ENCODE data around the gene KIAA0825. TPM values are rescaled to one million over a fixed set of nuclear protein-coding genes. Genes with fewer than 3 reads are reported as not detected.

Gene KIAA0825
- total RNA-seq, 1 donor from 2014 or later, result 2.0 TPM

DNA sequence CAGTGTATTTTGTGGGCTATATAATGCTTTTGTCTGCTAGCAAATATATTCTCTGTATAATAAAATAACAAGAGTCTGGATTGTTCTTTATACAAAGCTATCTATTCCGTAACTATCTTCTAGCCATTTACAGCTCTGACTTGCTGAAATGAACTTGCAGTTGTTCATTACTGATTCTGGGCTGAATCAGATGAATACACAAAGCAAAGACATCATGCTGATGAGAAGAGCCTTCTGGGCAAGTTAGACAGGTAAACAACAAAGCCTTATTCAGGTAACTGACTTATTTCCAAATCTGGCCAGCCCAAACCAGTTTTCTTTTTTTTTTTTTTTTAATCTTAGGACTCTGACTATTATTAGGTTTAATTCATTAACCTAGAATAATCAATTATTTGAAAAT lies 255.5 kb downstream of the KIAA0825 start:
- Mint-ChIP-seq H3K4me1 (ENCODE audit: unreplicated experiment) (peaks cover 3% of the 10 kb centered on the region), H3K9me3 (ENCODE audit: unreplicated experiment) (no peaks in the 10 kb centered on the region), H3K27me3 (ENCODE audit: unreplicated experiment) (peaks cover 1% of the 10 kb centered on the region), H3K36me3 (ENCODE audit: low read depth, unreplicated experiment) (no peaks in the 10 kb centered on the region), H3K4me3 (ENCODE audit: unreplicated experiment) (no peak overlapping the region), H3K27ac (ENCODE audit: unreplicated experiment) (no peak overlapping the region)
- TF ChIP-seq, protein P1, sequence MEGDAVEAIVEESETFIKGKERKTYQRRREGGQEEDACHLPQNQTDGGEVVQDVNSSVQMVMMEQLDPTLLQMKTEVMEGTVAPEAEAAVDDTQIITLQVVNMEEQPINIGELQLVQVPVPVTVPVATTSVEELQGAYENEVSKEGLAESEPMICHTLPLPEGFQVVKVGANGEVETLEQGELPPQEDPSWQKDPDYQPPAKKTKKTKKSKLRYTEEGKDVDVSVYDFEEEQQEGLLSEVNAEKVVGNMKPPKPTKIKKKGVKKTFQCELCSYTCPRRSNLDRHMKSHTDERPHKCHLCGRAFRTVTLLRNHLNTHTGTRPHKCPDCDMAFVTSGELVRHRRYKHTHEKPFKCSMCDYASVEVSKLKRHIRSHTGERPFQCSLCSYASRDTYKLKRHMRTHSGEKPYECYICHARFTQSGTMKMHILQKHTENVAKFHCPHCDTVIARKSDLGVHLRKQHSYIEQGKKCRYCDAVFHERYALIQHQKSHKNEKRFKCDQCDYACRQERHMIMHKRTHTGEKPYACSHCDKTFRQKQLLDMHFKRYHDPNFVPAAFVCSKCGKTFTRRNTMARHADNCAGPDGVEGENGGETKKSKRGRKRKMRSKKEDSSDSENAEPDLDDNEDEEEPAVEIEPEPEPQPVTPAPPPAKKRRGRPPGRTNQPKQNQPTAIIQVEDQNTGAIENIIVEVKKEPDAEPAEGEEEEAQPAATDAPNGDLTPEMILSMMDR (IDR thresholded peaks at IDR 0.05; ENCODE audit: unreplicated experiment), result no peak
- no peak for DNase-seq (ENCODE audit: low spot score)

DNA sequence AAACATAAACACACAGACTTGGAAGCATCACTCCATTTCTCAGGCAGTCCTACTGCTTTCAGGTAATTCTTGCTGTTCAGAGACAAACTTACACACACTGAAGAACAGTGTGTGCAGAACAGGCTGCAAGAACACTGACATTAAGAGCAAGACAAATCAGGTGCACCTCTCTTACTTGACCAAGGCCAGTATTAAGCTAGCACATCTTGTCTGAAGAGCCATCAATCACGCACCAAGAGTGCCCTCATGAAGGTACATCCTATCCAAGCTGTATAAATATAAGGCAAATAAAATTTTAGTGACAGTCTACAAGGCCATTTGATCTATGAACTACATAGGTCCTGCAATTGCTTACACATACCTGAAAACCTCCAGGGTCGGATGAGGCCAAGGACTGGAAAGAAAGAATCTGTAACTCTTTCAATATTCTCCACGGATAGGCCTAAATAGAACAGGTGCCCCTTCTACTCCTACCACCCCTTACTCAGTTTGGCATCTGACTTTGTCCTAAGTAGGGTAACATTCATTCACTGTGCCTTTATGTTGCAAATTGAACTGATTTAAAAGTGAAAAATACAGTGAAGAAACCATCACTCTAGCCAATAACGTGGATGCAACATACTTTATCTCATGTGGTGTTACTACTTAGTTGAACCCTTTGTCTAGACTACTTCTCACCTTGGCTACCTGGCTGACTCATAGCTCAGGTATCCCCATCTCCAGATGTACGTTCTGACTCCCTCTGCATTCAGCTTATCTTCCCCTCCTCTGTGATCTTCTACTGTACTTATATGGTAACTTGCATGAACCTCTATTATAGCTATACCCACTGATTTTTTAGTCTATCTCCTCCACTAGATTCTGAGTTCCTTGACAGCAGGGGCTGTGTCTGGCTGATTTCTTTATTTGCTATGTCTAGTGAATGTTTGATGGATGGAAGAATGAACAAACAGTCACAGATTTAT lies 256.3 kb downstream of the KIAA0825 start:
- Mint-ChIP-seq H3K4me3 (ENCODE audit: unreplicated experiment) (no peak overlapping the region), H3K4me1 (ENCODE audit: unreplicated experiment) (peaks cover 3% of the 10 kb centered on the region), H3K27ac (ENCODE audit: unreplicated experiment) (no peak overlapping the region), H3K27me3 (ENCODE audit: unreplicated experiment) (peaks cover 1% of the 10 kb centered on the region), H3K36me3 (ENCODE audit: low read depth, unreplicated experiment) (no peaks in the 10 kb centered on the region), H3K9me3 (ENCODE audit: unreplicated experiment) (no peaks in the 10 kb centered on the region)
- DNase-seq (ENCODE audit: low spot score), result no peak
- TF ChIP-seq, protein P1 (IDR thresholded peaks at IDR 0.05; ENCODE audit: unreplicated experiment), result no peak

DNA sequence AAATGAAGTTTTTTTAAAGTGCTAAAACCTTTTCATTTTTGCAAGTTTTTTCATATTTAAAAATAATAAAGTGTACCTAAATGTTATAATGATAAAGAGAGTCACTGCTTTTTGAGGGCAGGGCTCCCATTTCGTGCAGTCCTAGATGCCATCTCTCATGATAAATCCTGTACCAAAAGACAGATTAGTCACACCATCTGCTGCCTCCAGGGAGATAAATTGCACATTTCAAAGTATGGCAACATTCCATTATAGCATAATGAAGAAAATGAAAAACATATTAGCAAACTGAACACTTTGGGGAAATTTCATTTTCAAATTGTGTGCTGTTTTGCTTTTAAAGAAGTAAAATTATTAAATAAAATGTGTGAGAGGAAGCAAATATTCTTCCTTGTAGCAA lies 257.2 kb downstream of the KIAA0825 start:
- no peak for DNase-seq (ENCODE audit: low spot score)
- Mint-ChIP-seq H3K9me3 (ENCODE audit: unreplicated experiment) (no peaks in the 10 kb centered on the region), H3K4me1 (ENCODE audit: unreplicated experiment) (no peaks in the 10 kb centered on the region), H3K27ac (ENCODE audit: unreplicated experiment) (no peak overlapping the region), H3K4me3 (ENCODE audit: unreplicated experiment) (no peak overlapping the region), H3K27me3 (ENCODE audit: unreplicated experiment) (peaks cover under 1% of the 10 kb centered on the region), H3K36me3 (ENCODE audit: low read depth, unreplicated experiment) (no peaks in the 10 kb centered on the region)
- TF ChIP-seq, protein P1 (IDR thresholded peaks at IDR 0.05; ENCODE audit: unreplicated experiment), result no peak

DNA sequence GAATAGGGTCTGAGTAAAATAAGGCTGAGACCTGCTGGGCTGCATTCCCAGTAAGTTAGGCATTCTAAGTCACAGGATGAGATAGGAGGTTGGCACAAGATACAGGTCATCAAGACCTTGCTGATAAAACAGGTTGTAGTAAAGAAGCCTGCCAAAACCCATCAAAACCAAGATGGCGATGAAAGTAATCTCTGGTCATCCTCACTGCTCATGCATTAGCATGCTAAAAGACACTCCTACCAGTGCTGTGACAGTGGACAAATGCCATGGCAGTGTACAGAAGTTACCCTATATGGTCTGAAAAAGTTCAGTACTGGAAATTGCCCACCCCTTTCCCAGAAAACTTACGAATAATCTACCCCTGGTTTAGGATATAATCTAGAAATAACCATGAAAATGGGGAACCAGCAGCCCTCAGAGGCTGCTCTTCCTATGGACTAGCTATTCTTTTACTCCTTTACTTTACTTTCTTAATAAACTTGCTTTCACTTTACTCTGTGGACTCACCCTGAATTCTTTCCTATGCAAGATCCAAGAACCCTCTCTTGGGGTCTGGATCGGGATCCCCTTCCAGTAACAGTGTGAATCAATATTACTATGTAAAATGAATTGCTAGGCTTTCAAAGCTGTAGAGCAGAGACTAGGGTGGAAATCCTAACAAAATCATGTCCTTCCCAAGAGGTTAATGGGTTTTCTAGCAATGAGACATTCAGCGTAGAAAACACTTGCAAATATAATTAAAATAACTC lies 257.8 kb downstream of the KIAA0825 start:
- no peaks in the 10 kb centered on the region for H3K9me3 Mint-ChIP-seq (ENCODE audit: unreplicated experiment)
- TF ChIP-seq, protein P1 (IDR thresholded peaks at IDR 0.05; ENCODE audit: unreplicated experiment), result no peak
- H3K4me1 Mint-ChIP-seq (ENCODE audit: unreplicated experiment), result no peaks in the 10 kb centered on the region
- no peaks in the 10 kb centered on the region for H3K36me3 Mint-ChIP-seq (ENCODE audit: low read depth, unreplicated experiment)
- H3K27me3 Mint-ChIP-seq (ENCODE audit: unreplicated experiment), result no peaks in the 10 kb centered on the region
- H3K4me3 Mint-ChIP-seq (ENCODE audit: unreplicated experiment), result no peak overlapping the region
- DNase-seq (ENCODE audit: low spot score), result no peak
- no peak overlapping the region for H3K27ac Mint-ChIP-seq (ENCODE audit: unreplicated experiment)
